ENCODE results near the gene NT5C1A.

DNA sequence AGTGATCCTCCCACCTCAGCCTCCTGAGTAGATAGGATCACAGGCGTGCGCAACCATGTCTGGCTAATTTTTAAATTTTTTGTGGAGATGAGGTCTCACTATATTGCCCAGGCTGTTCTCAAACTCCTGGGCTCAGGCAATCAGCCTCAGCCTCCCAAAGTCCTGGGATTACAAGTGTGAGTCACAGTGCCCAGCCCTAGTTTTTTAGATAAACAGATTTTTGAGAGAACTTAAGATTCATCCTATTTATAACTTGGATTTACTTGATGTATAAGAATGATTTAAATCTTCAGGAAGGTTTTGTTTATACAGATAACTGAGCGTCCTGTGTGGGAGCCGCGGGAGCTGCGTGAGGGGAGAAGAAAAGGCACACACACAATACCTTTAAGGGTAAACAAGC lies 58.7 kb downstream of the NT5C1A start:
- TF ChIP-seq, protein P1, sequence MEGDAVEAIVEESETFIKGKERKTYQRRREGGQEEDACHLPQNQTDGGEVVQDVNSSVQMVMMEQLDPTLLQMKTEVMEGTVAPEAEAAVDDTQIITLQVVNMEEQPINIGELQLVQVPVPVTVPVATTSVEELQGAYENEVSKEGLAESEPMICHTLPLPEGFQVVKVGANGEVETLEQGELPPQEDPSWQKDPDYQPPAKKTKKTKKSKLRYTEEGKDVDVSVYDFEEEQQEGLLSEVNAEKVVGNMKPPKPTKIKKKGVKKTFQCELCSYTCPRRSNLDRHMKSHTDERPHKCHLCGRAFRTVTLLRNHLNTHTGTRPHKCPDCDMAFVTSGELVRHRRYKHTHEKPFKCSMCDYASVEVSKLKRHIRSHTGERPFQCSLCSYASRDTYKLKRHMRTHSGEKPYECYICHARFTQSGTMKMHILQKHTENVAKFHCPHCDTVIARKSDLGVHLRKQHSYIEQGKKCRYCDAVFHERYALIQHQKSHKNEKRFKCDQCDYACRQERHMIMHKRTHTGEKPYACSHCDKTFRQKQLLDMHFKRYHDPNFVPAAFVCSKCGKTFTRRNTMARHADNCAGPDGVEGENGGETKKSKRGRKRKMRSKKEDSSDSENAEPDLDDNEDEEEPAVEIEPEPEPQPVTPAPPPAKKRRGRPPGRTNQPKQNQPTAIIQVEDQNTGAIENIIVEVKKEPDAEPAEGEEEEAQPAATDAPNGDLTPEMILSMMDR (IDR thresholded peaks at IDR 0.05): no peak
- TF ChIP-seq POLR2AphosphoS5 (IDR thresholded peaks at IDR 0.05): no peak
- no peak for TF ChIP-seq POLR2A (IDR thresholded peaks at IDR 0.05)

All from breast epithelium (tissue), 3 donors.